ENCODE measurements around the gene TMTC1. TPM values are rescaled to one million over a fixed set of nuclear protein-coding genes. Genes with fewer than 3 reads are reported as not detected.

Gene TMTC1
- total RNA-seq, 6 experiments from 2014 or later, result not detected

GRCh38 chr12:29714966-29715365 is 68.8 kb downstream of the TMTC1 start:
- H3K36me3 Mint-ChIP-seq (ENCODE audit: low read depth), result no peaks in the 10 kb centered on the region; the same call in 1 of the 2 replicates
- H3K9me3 Mint-ChIP-seq, result peaks cover 19% of the 10 kb centered on the region
- no peaks in the 10 kb centered on the region for H3K4me1 Mint-ChIP-seq (ENCODE audit: low read depth)
- peaks cover 3% of the 10 kb centered on the region for H3K27me3 Mint-ChIP-seq (ENCODE audit: insufficient read depth)
- no peak for TF ChIP-seq CTCF (IDR thresholded peaks at IDR 0.05)
- H3K4me3 Mint-ChIP-seq, result no peak overlapping the region
- DNase-seq, result no peak
- no peak overlapping the region for H3K27ac Mint-ChIP-seq

- H3K36me3 Mint-ChIP-seq (ENCODE audit: low read depth), result no peaks in the 10 kb centered on the region; the same call in 1 of the 2 replicates
- H3K4me1 Mint-ChIP-seq (ENCODE audit: low read depth), result no peaks in the 10 kb centered on the region
- no peak overlapping the region for H3K4me3 Mint-ChIP-seq
- H3K27ac Mint-ChIP-seq, result no peak overlapping the region
- peaks cover 11% of the 10 kb centered on the region for H3K9me3 Mint-ChIP-seq
- DNase-seq, result no peak
- no peak for TF ChIP-seq CTCF (IDR thresholded peaks at IDR 0.05)
- peaks cover 3% of the 10 kb centered on the region for H3K27me3 Mint-ChIP-seq (ENCODE audit: insufficient read depth)
Measured at GRCh38 chr12:29713729-29714128, 70.0 kb downstream of the TMTC1 start.

- Mint-ChIP-seq H3K27me3 (ENCODE audit: insufficient read depth) (peaks cover 5% of the 10 kb centered on the region), H3K9me3 (peaks cover 8% of the 10 kb centered on the region), H3K4me3 (no peak overlapping the region), H3K27ac (no peak overlapping the region), H3K36me3 (ENCODE audit: low read depth) (no peaks in the 10 kb centered on the region; the same call in 1 of the 2 replicates), H3K4me1 (ENCODE audit: low read depth) (no peaks in the 10 kb centered on the region)
- no peak for TF ChIP-seq CTCF (IDR thresholded peaks at IDR 0.05)
- no peak for DNase-seq
Measured at GRCh38 chr12:29711381-29711780, 72.4 kb downstream of the TMTC1 start.

- Mint-ChIP-seq H3K4me3 (no peak overlapping the region), H3K27me3 (ENCODE audit: insufficient read depth) (peaks cover 5% of the 10 kb centered on the region), H3K36me3 (ENCODE audit: low read depth) (no peaks in the 10 kb centered on the region; the same call in 1 of the 2 replicates), H3K9me3 (peaks cover 19% of the 10 kb centered on the region), H3K27ac (no peak overlapping the region), H3K4me1 (ENCODE audit: low read depth) (no peaks in the 10 kb centered on the region)
- no peak for DNase-seq
- no peak for TF ChIP-seq CTCF (IDR thresholded peaks at IDR 0.05)
Measured at GRCh38 chr12:29710104-29710503, 73.6 kb downstream of the TMTC1 start.

GRCh38 chr12:29709496-29710040 is 74.2 kb downstream of the TMTC1 start:
- no peak overlapping the region for H3K27ac Mint-ChIP-seq
- no peaks in the 10 kb centered on the region; the same call in 1 of the 2 replicates for H3K36me3 Mint-ChIP-seq (ENCODE audit: low read depth)
- H3K4me1 Mint-ChIP-seq (ENCODE audit: low read depth), result no peaks in the 10 kb centered on the region
- TF ChIP-seq CTCF (IDR thresholded peaks at IDR 0.05), result no peak
- peaks cover 23% of the 10 kb centered on the region for H3K9me3 Mint-ChIP-seq
- H3K4me3 Mint-ChIP-seq, result no peak overlapping the region
- H3K27me3 Mint-ChIP-seq (ENCODE audit: insufficient read depth), result peaks cover 5% of the 10 kb centered on the region
- no peak for DNase-seq

All from HFFc6 (cell line).